Keratinocyte (primary cell): Measurements from ENCODE around the gene HYKK. TPM values are rescaled to one million over a fixed set of nuclear protein-coding genes. Genes with fewer than 3 reads are reported as not detected.
"Not testable (repeated sequence)": the region's sequence is repeated elsewhere in the genome, so short reads cannot be mapped to it uniquely, and the experiment has no call there.

Source experiments
- DNase-seq: peaks from one replicate; pipeline ENCODE4 v3.0.0-alpha.2; 2011; ENCODE audit warnings: low read depth, missing footprints, low spot score
- FAIRE-seq: peaks from 2 replicates; lab custom pipeline; 2011; peaks lifted over from hg19 to GRCh38; lab: Jason Lieb, UNC
- H2AFZ ChIP-seq: 2 replicates; pipeline ENCODE4 v1.6.0; 2012; ENCODE audit warnings: low read length, control low read depth, inconsistent platforms; ENCODE audit not compliant: control insufficient read depth
- H3K27ac ChIP-seq: 2 replicates; pipeline ENCODE4 v1.5.1; 2011; ENCODE audit warnings: low read length; ENCODE audit not compliant: control insufficient read depth, insufficient read depth
- H3K27me3 ChIP-seq: 3 replicates; pipeline ENCODE4 v1.6.0; 2011; ENCODE audit warnings: low read length; ENCODE audit not compliant: control insufficient read depth, insufficient read depth; ENCODE audit errors: extremely low read depth
- H3K36me3 ChIP-seq, 2 experiments: 2 replicates in 1 of 2; 3 replicates in 1 of 2; pipeline ENCODE4 v1.5.1; 2011; ENCODE audit warnings: low read length in 2 of 2, mild to moderate bottlenecking in 1 of 2; ENCODE audit not compliant: control insufficient read depth in 2 of 2, insufficient read depth in 2 of 2; ENCODE audit errors: extremely low read depth in 1 of 2
- H3K4me1 ChIP-seq: 3 replicates; pipeline ENCODE4 v1.5.1; 2011; ENCODE audit warnings: low read length; ENCODE audit not compliant: control insufficient read depth, insufficient read depth; ENCODE audit errors: extremely low read depth
- H3K4me2 ChIP-seq: 3 replicates; pipeline ENCODE4 v1.6.0; 2011; ENCODE audit warnings: low read depth, low read length; ENCODE audit not compliant: control insufficient read depth, insufficient read depth; ENCODE audit errors: extremely low read depth
- H3K4me3 ChIP-seq, 3 experiments: fragments of 200-600 bp in 1 of 3; sonication (generic) in 1 of 3; 2 replicates in 2 of 3; 3 replicates in 1 of 3; pipeline ENCODE4 v1.5.1; 2011 to 2016; ENCODE audit warnings: low read length in 3 of 3, mild to moderate bottlenecking in 3 of 3, control low read depth in 2 of 3, inconsistent platforms in 1 of 3, low read depth in 1 of 3, mixed read lengths in 1 of 3, mixed run types in 1 of 3, moderate library complexity in 1 of 3; ENCODE audit not compliant: control insufficient read depth in 2 of 3, insufficient read depth in 2 of 3; ENCODE audit errors: extremely low read depth in 1 of 3
- H3K79me2 ChIP-seq: 2 replicates; pipeline ENCODE4 v1.6.0; 2012; ENCODE audit warnings: low read length; ENCODE audit not compliant: control insufficient read depth, insufficient read depth
- H3K9ac ChIP-seq: 3 replicates; pipeline ENCODE4 v1.6.0; 2011; ENCODE audit warnings: low read length; ENCODE audit not compliant: control insufficient read depth, insufficient read depth; ENCODE audit errors: extremely low read depth
- H3K9me1 ChIP-seq: 3 replicates; pipeline ENCODE4 v1.6.0; 2011; ENCODE audit warnings: low read length; ENCODE audit not compliant: control insufficient read depth, insufficient read depth; ENCODE audit errors: extremely low read depth
- H3K9me3 ChIP-seq: 2 replicates; pipeline ENCODE4 v1.5.1; 2012; ENCODE audit warnings: low read depth, low read length; ENCODE audit not compliant: control insufficient read depth
- H4K20me1 ChIP-seq: 3 replicates; pipeline ENCODE4 v1.6.0; 2011; ENCODE audit warnings: low read length; ENCODE audit not compliant: control insufficient read depth, insufficient read depth; ENCODE audit errors: extremely low read depth
- CTCF ChIP-seq, 3 experiments: IDR thresholded peaks in 1 of 3; conservative IDR thresholded peaks in 1 of 3; optimal IDR thresholded peaks in 1 of 3; 2 replicates in 2 of 3; 3 replicates in 1 of 3; pipeline versions ENCODE3 to v1.5.1; 2011; ENCODE audit warnings: low read length in 3 of 3, mild to moderate bottlenecking in 3 of 3, moderate library complexity in 2 of 3, control low read depth in 1 of 3, inconsistent platforms in 1 of 3; ENCODE audit not compliant: insufficient read depth in 2 of 3; ENCODE audit errors: extremely low read depth in 1 of 3
- EZH2 ChIP-seq: IDR thresholded peaks from one replicate; pipeline ENCODE4 v1.6.1; 2012; ENCODE audit warnings: inconsistent platforms, mild to moderate bottlenecking, low read length, moderate library complexity
- dilution Hi-C: fragments of 300-500 bp; cut with MboI; formaldehyde crosslinking; loops from one replicate; pipeline ENCODE4 v1.7.0; 2020; ENCODE audit warnings: low sequenced_read_pairs; ENCODE audit not compliant: extremely low pct_ligation_motif_present
- polyA plus RNA-seq, 5 experiments: library from polyadenylated mRNA; depleted of rRNA in 3 of 5; stranded (reverse) in 3 of 5; stranded (forward) in 1 of 5; unstranded in 1 of 5; fragments of >200 nt; gene quantifications; 1 replicate in 1 of 5; 2 replicates in 3 of 5; 3 replicates in 1 of 5; pipeline versions ENCODE4 v1.2.1 to v1.2.3, GENCODE V29; 2011 to 2012; ENCODE audit warnings: missing spikeins in 2 of 5, low read depth in 1 of 5, low replicate concordance in 1 of 5

The HYKK gene
- polyA plus RNA-seq, 1 donor (not counting 4 experiments of a cell fraction or from before 2014, with no cell fraction given), result 2.2 TPM

- FAIRE-seq (no peak), DNase-seq (no peak)
- Histone ChIP-seq H3K4me1 (peaks cover 9% of the 10 kb centered on the region), H3K4me2 (no peak overlapping the region), H4K20me1 (no peaks in the 10 kb centered on the region), H3K27me3 (no peaks in the 10 kb centered on the region), H3K9ac (no peak overlapping the region), H3K79me2 (no peaks in the 10 kb centered on the region), H3K27ac (no peak overlapping the region), H3K36me3 (no peaks in the 10 kb centered on the region), H3K9me1 (no peaks in the 10 kb centered on the region), H3K4me3 (no peak overlapping the region), H3K9me3 (no peaks in the 10 kb centered on the region), H2AFZ (no peak overlapping the region)
- dilution Hi-C loops, result no loop called here
- TF ChIP-seq EZH2, result no peak
- TF ChIP-seq CTCF (optimal IDR thresholded peaks at IDR 0.05 in 1 of 3, IDR thresholded peaks at IDR 0.05 in 1 of 3, conservative IDR thresholded peaks at IDR 0.05 in 1 of 3; ENCODE audit: extremely low read depth in 1 of 3, insufficient read depth in 2 of 3, low read length in 3 of 3), result no peak
Measured at GRCh38 chr15:78509726-78510312, 2.4 kb downstream of the HYKK start.

- H3K4me2 ChIP-seq, H4K20me1 ChIP-seq, H3K36me3 ChIP-seq, H3K9ac ChIP-seq, H3K27me3 ChIP-seq, H3K27ac ChIP-seq, H3K4me1 ChIP-seq, H2AFZ ChIP-seq, DNase-seq, H3K4me3 ChIP-seq, FAIRE-seq, H3K79me2 ChIP-seq, H3K9me3 ChIP-seq, dilution Hi-C loops, H3K9me1 ChIP-seq: not testable (repeated sequence)
Measured at GRCh38 chr15:78520035-78520434, 12.7 kb downstream of the HYKK start.

- H3K27me3 ChIP-seq, result no peaks in the 10 kb centered on the region
- no peaks in the 10 kb centered on the region for H3K9me1 ChIP-seq
- no peak overlapping the region for H3K4me2 ChIP-seq
- H3K9ac ChIP-seq, result no peak overlapping the region
- FAIRE-seq (no peak), DNase-seq (no peak)
- H2AFZ ChIP-seq, result no peak overlapping the region
- no peak overlapping the region for H3K4me3 ChIP-seq
- no peaks in the 10 kb centered on the region for H3K36me3 ChIP-seq
- TF ChIP-seq CTCF (optimal IDR thresholded peaks at IDR 0.05 in 1 of 3, IDR thresholded peaks at IDR 0.05 in 1 of 3, conservative IDR thresholded peaks at IDR 0.05 in 1 of 3; ENCODE audit: extremely low read depth in 1 of 3, insufficient read depth in 2 of 3, low read length in 3 of 3) (no peak), EZH2 (no peak)
- H3K27ac ChIP-seq, result no peak overlapping the region
- no peaks in the 10 kb centered on the region for H4K20me1 ChIP-seq
- no peaks in the 10 kb centered on the region for H3K9me3 ChIP-seq
- H3K79me2 ChIP-seq, result no peaks in the 10 kb centered on the region
- dilution Hi-C loops, result no loop called here
- no peaks in the 10 kb centered on the region for H3K4me1 ChIP-seq
Measured at GRCh38 chr15:78524230-78524629, 16.9 kb downstream of the HYKK start.
